HEK293 (cell line): Measurements from ENCODE around the gene FCER2.

ENCODE experiments used
- CTCF ChIA-PET: fragments of 350-600 bp; formaldehyde crosslinking; extraction: SDS; loops from one replicate; lab custom pipeline; 2021; ENCODE audit warnings: antibody characterized with exemption; lab: Yijun Ruan, JAX
- POLR2A ChIA-PET: fragments of 300-600 bp; formaldehyde crosslinking; extraction: SDS; loops from one replicate; lab custom pipeline; 2020; ENCODE audit warnings: antibody characterized with exemption, inconsistent platforms; lab: Yijun Ruan, JAX
- H3K27ac ChIP-seq: fragments of 200-500 bp; sonication (Bioruptor generic); 2 replicates; pipeline ENCODE4 v1.5.1; 2014; ENCODE audit warnings: low read depth, low read length, control low read depth, inconsistent platforms; ENCODE audit errors: extremely low read depth
- H3K36me3 ChIP-seq, 2 experiments: fragments of 200-500 bp in 1 of 2; sonication (Bioruptor generic) in 1 of 2; 1 replicate in 1 of 2; 2 replicates in 1 of 2; pipeline ENCODE4 v1.5.1; 2014 to 2017; ENCODE audit warnings: inconsistent platforms in 2 of 2, low read length in 2 of 2; ENCODE audit not compliant: control insufficient read depth in 2 of 2, insufficient read depth in 1 of 2
- H3K4me1 ChIP-seq: fragments of 200-500 bp; sonication (Bioruptor generic); 2 replicates; pipeline ENCODE4 v1.5.1; 2014; ENCODE audit warnings: mild to moderate bottlenecking, low read length, inconsistent platforms; ENCODE audit not compliant: control insufficient read depth, insufficient read depth
- H3K4me3 ChIP-seq: 2 replicates; pipeline ENCODE4 v1.5.1; 2011; ENCODE audit warnings: low read depth, mild to moderate bottlenecking, control low read depth, low read length, moderate library complexity
- H3K9me3 ChIP-seq: fragments of 200-500 bp; sonication (Bioruptor generic); 2 replicates; pipeline ENCODE4 v1.5.1; 2014; ENCODE audit warnings: low read depth, low read length, inconsistent platforms; ENCODE audit not compliant: control insufficient read depth, insufficient read depth
- CTCF ChIP-seq: fragments of 450-650 bp; formaldehyde crosslinking; IDR thresholded peaks from 2 replicates; pipeline ENCODE4 v1.5.1; 2016; ENCODE audit warnings: missing biosample characterization, missing genetic modification characterization
- EGR2 ChIP-seq: fragments of 450-650 bp; formaldehyde crosslinking; IDR thresholded peaks from 2 replicates; pipeline ENCODE4 v1.5.1; 2016; ENCODE audit warnings: low read depth, missing biosample characterization, missing genetic modification characterization
- FEZF1 ChIP-seq: fragments of 450-650 bp; formaldehyde crosslinking; IDR thresholded peaks from 2 replicates; pipeline ENCODE4 v1.5.1; 2016; ENCODE audit warnings: missing biosample characterization, missing genetic modification characterization
- SP2 ChIP-seq: fragments of 450-650 bp; formaldehyde crosslinking; IDR thresholded peaks from 2 replicates; pipeline ENCODE4 v1.5.1; 2016; ENCODE audit warnings: missing biosample characterization, missing genetic modification characterization
- TSHZ1 ChIP-seq: fragments of 450-650 bp; formaldehyde crosslinking; IDR thresholded peaks from 2 replicates; pipeline ENCODE4 v1.5.1; 2016; ENCODE audit warnings: missing biosample characterization, missing genetic modification characterization, borderline replicate concordance
- ZFHX2 ChIP-seq: fragments of 450-650 bp; formaldehyde crosslinking; conservative IDR thresholded peaks from 2 replicates; pipeline ENCODE4 v1.5.1; 2016; ENCODE audit warnings: missing biosample characterization, missing genetic modification characterization
- ZNF133 ChIP-seq: fragments of 450-650 bp; formaldehyde crosslinking; IDR thresholded peaks from 2 replicates; pipeline ENCODE4 v1.5.1; 2016; ENCODE audit warnings: missing biosample characterization, missing genetic modification characterization
- ZNF138 ChIP-seq: fragments of 450-650 bp; formaldehyde crosslinking; IDR thresholded peaks from 2 replicates; pipeline ENCODE4 v1.5.1; 2016; ENCODE audit warnings: missing biosample characterization, missing genetic modification characterization, borderline replicate concordance
- ZNF18 ChIP-seq: fragments of 450-650 bp; formaldehyde crosslinking; IDR thresholded peaks from 2 replicates; pipeline ENCODE4 v1.5.1; 2016; ENCODE audit warnings: missing biosample characterization, missing genetic modification characterization
- ZNF2 ChIP-seq: fragments of 450-650 bp; formaldehyde crosslinking; IDR thresholded peaks from 2 replicates; pipeline ENCODE4 v1.5.1; 2016; ENCODE audit warnings: missing biosample characterization, missing genetic modification characterization
- ZNF202 ChIP-seq: fragments of 450-650 bp; formaldehyde crosslinking; IDR thresholded peaks from 2 replicates; pipeline ENCODE4 v1.5.1; 2016; ENCODE audit warnings: missing biosample characterization, missing genetic modification characterization, borderline replicate concordance
- ZNF274 ChIP-seq, 2 experiments: fragments of 200-500 bp in 1 of 2; fragments of 450-650 bp in 1 of 2; sonication (Bioruptor generic) in 1 of 2; formaldehyde crosslinking in 1 of 2; IDR thresholded peaks; 2 replicates each; pipeline versions ENCODE4 v1.5.1 to v1.6.1; 2014 to 2016; ENCODE audit warnings: borderline replicate concordance in 1 of 2, inconsistent platforms in 1 of 2, low read length in 1 of 2, missing biosample characterization in 1 of 2, missing genetic modification characterization in 1 of 2
- ZNF404 ChIP-seq: fragments of 450-650 bp; formaldehyde crosslinking; IDR thresholded peaks from 2 replicates; pipeline ENCODE4 v1.5.1; 2017; ENCODE audit warnings: missing biosample characterization, missing genetic modification characterization
- ZNF48 ChIP-seq: fragments of 450-650 bp; formaldehyde crosslinking; IDR thresholded peaks from 2 replicates; pipeline ENCODE4 v1.5.1; 2016; ENCODE audit warnings: missing biosample characterization, missing genetic modification characterization
- ZNF501 ChIP-seq: fragments of 450-650 bp; formaldehyde crosslinking; IDR thresholded peaks from 2 replicates; pipeline ENCODE4 v1.5.1; 2016; ENCODE audit warnings: missing biosample characterization, missing genetic modification characterization
- ZNF529 ChIP-seq: fragments of 450-650 bp; formaldehyde crosslinking; IDR thresholded peaks from 2 replicates; pipeline ENCODE4 v1.5.1; 2017; ENCODE audit warnings: missing genetic modification characterization, missing biosample characterization; ENCODE audit not compliant: insufficient replicate concordance
- ZNF654 ChIP-seq: fragments of 450-650 bp; formaldehyde crosslinking; IDR thresholded peaks from 2 replicates; pipeline ENCODE4 v1.5.1; 2016; ENCODE audit warnings: low read depth, missing biosample characterization, missing genetic modification characterization

FCER2 gene

GRCh38 chr19:7678971-7679751 is 22.8 kb downstream of the FCER2 start (continued):
- TF ChIP-seq TSHZ1 (no peak), FEZF1 (tag by site-specific recombination) (no peak), ZNF18 (tag by site-specific recombination) (0 out of 2 replicates have a peak, but pooled peaks have one; percentile 29), ZNF501 (tag by site-specific recombination) (no peak), CTCF (peak; percentile 73), ZFHX2 (peak; percentile 55), ZNF654 (no peak; the same call in 1 of the 2 replicates), ZNF404 (no peak)

- POLR2A ChIA-PET: no interaction called here
Measured at GRCh38 chr19:7677669-7678311, 24.1 kb downstream of the FCER2 start.

GRCh38 chr19:7676854-7677253 is 25.1 kb downstream of the FCER2 start, which contains the start of gene MCEMP1:
Gene MCEMP1, plus strand, starts transcription at chr19:7677090. Its CDS starts 31 bp downstream, at chr19:7677121.
- Histone ChIP-seq H3K27ac (no peak within 1 kb of the TSS), H3K9me3 (no peaks in the 10 kb centered on the region), H3K36me3 (no peaks in the 10 kb centered on the region), H3K4me3 (no peak within 1 kb of the TSS), H3K4me1 (no peaks in the 10 kb centered on the region)
- TF ChIP-seq ZNF138 (tag by site-specific recombination) (no peak), EGR2 (tag by site-specific recombination) (peak; percentile 46; the same call in 1 of the 2 replicates), ZNF529 (no peak), ZFHX2 (peak; percentile 58)
- ChIA-PET CTCF (interaction anchor here (1.6 kb wide), 1 partner anchor 25 kb away, joined by 5 read pairs; no protein-coding TSS in a partner anchor), POLR2A (no interaction called here)

More at GRCh38 chr19:7677669-7678311, 24.1 kb downstream of the FCER2 start:
- no peak overlapping the region for H3K27ac ChIP-seq
- peaks cover 0 to 9% of the 10 kb centered on the region in 2 experiments; a peak in 2 of 3 replicates for H3K36me3 ChIP-seq
- H3K4me1 ChIP-seq: no peaks in the 10 kb centered on the region
- TF ChIP-seq ZNF2 (tag by site-specific recombination) (no peak), ZNF133 (no peak), ZNF48 (no peak), ZNF202 (tag by site-specific recombination) (no peak), ZFHX2 (0 out of 2 replicates have a peak, but pooled peaks have one; percentile 23), ZNF274 (IDR thresholded peaks at IDR 0.05; ENCODE audit: low read length) (no peak), ZNF274 (tag by site-specific recombination; IDR thresholded peaks at IDR 0.05; ENCODE audit: borderline replicate concordance) (no peak), EGR2 (tag by site-specific recombination) (peak; percentile 39; the same call in 1 of the 2 replicates), SP2 (tag by site-specific recombination) (no peak)
- CTCF ChIA-PET: interaction anchor here (0.5 to 1.7 kb wide), 8 partner anchors 22 to 377 kb away, joined by 3 to 6 read pairs (median 3); no protein-coding TSS in a partner anchor
- H3K9me3 ChIP-seq: no peaks in the 10 kb centered on the region
- no peak overlapping the region for H3K4me3 ChIP-seq
